HG03025 (cell line): Measurements from ENCODE around the gene SKIDA1.

Experiments used
- ATAC-seq: cut with Tn5 transposase; IDR thresholded peaks from one replicate; pipeline ENCODE4 v1.9.1; 2021; ENCODE audit warnings: mild to moderate bottlenecking, moderate library complexity; ENCODE audit not compliant: unreplicated experiment, low FRiP score

SKIDA1 gene

GRCh38 chr10:21502348-21502740, 23.1 kb downstream of the SKIDA1 start:
- no peak for ATAC-seq

- ATAC-seq, result no peak
Measured at GRCh38 chr10:21501731-21502347, 23.6 kb downstream of the SKIDA1 start.

- ATAC-seq, result no peak
Measured at GRCh38 chr10:21501091-21501490, 24.4 kb downstream of the SKIDA1 start.

GRCh38 chr10:21500578-21500910, 24.9 kb downstream of the SKIDA1 start:
- ATAC-seq, result no peak

- ATAC-seq, result no peak
Measured at GRCh38 chr10:21499701-21500577, 25.5 kb downstream of the SKIDA1 start.

- ATAC-seq, result no peak
Measured at GRCh38 chr10:21498986-21499385, 26.5 kb downstream of the SKIDA1 start.

GRCh38 chr10:21498377-21498776, 27.1 kb downstream of the SKIDA1 start:
- no peak for ATAC-seq

- ATAC-seq, result no peak
Measured at GRCh38 chr10:21497177-21497807, 28.2 kb downstream of the SKIDA1 start.

- peak; percentile 37 for ATAC-seq
Measured at GRCh38 chr10:21496343-21497176, 28.9 kb downstream of the SKIDA1 start.

GRCh38 chr10:21495752-21496342, 29.6 kb downstream of the SKIDA1 start:
- ATAC-seq, result peak; percentile 75

GRCh38 chr10:21495002-21495751, 30.3 kb downstream of the SKIDA1 start:
- no peak for ATAC-seq

- ATAC-seq, result no peak
Measured at GRCh38 chr10:21494191-21495001, 31.1 kb downstream of the SKIDA1 start.

- no peak for ATAC-seq
Measured at GRCh38 chr10:21493784-21494183, 31.7 kb downstream of the SKIDA1 start.

- ATAC-seq, result no peak
Measured at GRCh38 chr10:21492421-21492820, 33.1 kb downstream of the SKIDA1 start.

- ATAC-seq, result no peak
Measured at GRCh38 chr10:21490711-21491105, 34.8 kb downstream of the SKIDA1 start.

- ATAC-seq, result no peak
Measured at GRCh38 chr10:21490028-21490710, 35.3 kb downstream of the SKIDA1 start.

GRCh38 chr10:21488957-21489446, 36.5 kb downstream of the SKIDA1 start:
- no peak for ATAC-seq
